HG03457 (cell line): Measurements from ENCODE around the gene DRC7.

Experiments used
- ATAC-seq: cut with Tn5 transposase; IDR thresholded peaks from one replicate; pipeline ENCODE4 v1.9.1; 2021; ENCODE audit warnings: moderate number of reproducible peaks; ENCODE audit not compliant: unreplicated experiment

Gene DRC7

GRCh38 chr16:57781349-57781740 is 86.7 kb downstream of the DRC7 start:
- no peak for ATAC-seq
